ENCODE measurements around the gene TXNDC11. TPM values are rescaled to one million over a fixed set of nuclear protein-coding genes. Genes with fewer than 3 reads are reported as not detected.
A peak's percentile ranks its signal among the peaks of the same experiment; 100 is the strongest.

Gene TXNDC11
- total and polyA plus RNA-seq, 10 of the 15 experiments (the other 5 are each of a cell fraction or from before 2014, with no cell fraction given) = 1.7 to 86.7 (median 54.4) TPM

GRCh38 chr16:11639008-11639562, 103.6 kb downstream of the TXNDC11 start:
- SMC1A ChIA-PET (ENCODE audit: uncharacterized antibody, unreplicated experiment) = interaction anchor here (0.6 to 4.7 kb wide), 5 partner anchors 19 to 214 kb away, joined by 3 to 25 read pairs (median 3); no protein-coding TSS in a partner anchor
- RAD21 ChIA-PET (ENCODE audit: unreplicated experiment) = interaction anchor here (0.7 to 2.5 kb wide), 4 partner anchors 52 to 230 kb away, joined by 3 to 16 read pairs (median 8); partner anchors contain the start of gene LITAF
- Histone ChIP-seq H3K36me3 (ENCODE audit: control insufficient read depth in 2 of 2, insufficient read depth in 2 of 2, low read length in 1 of 2) (no peaks in the 10 kb centered on the region), H2AFZ (ENCODE audit: control insufficient read depth, low read depth, low read length) (no peak overlapping the region), H3K27ac (ENCODE audit: control insufficient read depth, insufficient read depth) (no peak overlapping the region), H3K79me2 (ENCODE audit: control insufficient read depth, insufficient read depth, low read length) (no peaks in the 10 kb centered on the region), H4K20me1 (ENCODE audit: control insufficient read depth, insufficient read depth) (no peaks in the 10 kb centered on the region), H3K9ac (ENCODE audit: control insufficient read depth, insufficient read depth, low read length) (no peak overlapping the region), H3K4me3 (no peak overlapping the region), H3K4me1 (ENCODE audit: control insufficient read depth, insufficient read depth, low read length) (no peaks in the 10 kb centered on the region), H3K4me2 (ENCODE audit: control insufficient read depth, insufficient read depth) (no peak overlapping the region), H3K9me3 (replicated peaks; ENCODE audit: control insufficient read depth, insufficient read depth, low read length) (no peaks in the 10 kb centered on the region), H3K27me3 (replicated peaks in 1 of 2; ENCODE audit: control insufficient read depth in 2 of 2, insufficient read depth in 2 of 2, low read length in 1 of 2) (no peaks in the 10 kb centered on the region; a peak in 1 of 4 replicates)
- in situ Hi-C loops (cut with MboI) = no loop called here
- TF ChIP-seq ZNF207 (IDR thresholded peaks at IDR 0.05; ENCODE audit: borderline replicate concordance) (no peak), FOXK2 (IDR thresholded peaks at IDR 0.05) (peak; percentile 42; the same call in 1 of the 2 replicates)
- intact Hi-C loops (cut with micrococcal nuclease; ENCODE audit: unreplicated experiment) = no loop called here
- DNase-seq (ENCODE audit: low read depth, low spot score) (no peak), FAIRE-seq (no peak), ATAC-seq (no peak)
- POLR2A ChIA-PET = no interaction called here
- WGBS (ENCODE audit: insufficient coverage, insufficient replicate concordance, low lambda C conversion rate, missing lambda C conversion rate) = 38% methylated on average over 4 of the region's 4 CpGs
- no TSS peak for BruUV-seq (replicated peaks)
- CTCF ChIA-PET = interaction anchor here (1.0 to 6.1 kb wide), 10 partner anchors 8 to 234 kb away, joined by 3 to 99 read pairs (median 25); no protein-coding TSS in a partner anchor

GRCh38 chr16:11638140-11638539, 104.5 kb downstream of the TXNDC11 start:
- Histone ChIP-seq H3K9me3 (replicated peaks; ENCODE audit: control insufficient read depth, insufficient read depth, low read length) (no peaks in the 10 kb centered on the region), H3K36me3 (ENCODE audit: control insufficient read depth in 2 of 2, insufficient read depth in 2 of 2, low read length in 1 of 2) (no peaks in the 10 kb centered on the region), H3K27ac (ENCODE audit: control insufficient read depth, insufficient read depth) (no peak overlapping the region), H3K27me3 (replicated peaks in 1 of 2; ENCODE audit: control insufficient read depth in 2 of 2, insufficient read depth in 2 of 2, low read length in 1 of 2) (no peaks in the 10 kb centered on the region; a peak in 1 of 4 replicates), H3K4me3 (no peak overlapping the region), H3K79me2 (ENCODE audit: control insufficient read depth, insufficient read depth, low read length) (no peaks in the 10 kb centered on the region), H2AFZ (ENCODE audit: control insufficient read depth, low read depth, low read length) (no peak overlapping the region), H4K20me1 (ENCODE audit: control insufficient read depth, insufficient read depth) (no peaks in the 10 kb centered on the region), H3K4me2 (ENCODE audit: control insufficient read depth, insufficient read depth) (no peak overlapping the region), H3K9ac (ENCODE audit: control insufficient read depth, insufficient read depth, low read length) (no peak overlapping the region), H3K4me1 (ENCODE audit: control insufficient read depth, insufficient read depth, low read length) (no peaks in the 10 kb centered on the region)
- SMC1A ChIA-PET (ENCODE audit: uncharacterized antibody, unreplicated experiment) = interaction anchor here (0.6 to 4.7 kb wide), 5 partner anchors 18 to 213 kb away, joined by 3 to 25 read pairs (median 3); no protein-coding TSS in a partner anchor
- ATAC-seq (no peak), FAIRE-seq (no peak), DNase-seq (ENCODE audit: low read depth, low spot score) (no peak)
- POLR2A ChIA-PET = interaction anchor here (0.6 kb wide), 1 partner anchor 22 kb away, joined by 7 read pairs; no protein-coding TSS in a partner anchor
- BruUV-seq (replicated peaks) = no TSS peak
- intact Hi-C loops (cut with micrococcal nuclease; ENCODE audit: unreplicated experiment) (no loop called here), in situ Hi-C loops (cut with MboI) (no loop called here)
- WGBS (ENCODE audit: insufficient coverage, insufficient replicate concordance, low lambda C conversion rate, missing lambda C conversion rate) = 24% methylated on average over 4 of the region's 4 CpGs
- CTCF ChIA-PET = interaction anchor here (0.9 to 3.2 kb wide), 4 partner anchors 8 to 230 kb away, joined by 3 to 26 read pairs (median 14); no protein-coding TSS in a partner anchor
- RAD21 ChIA-PET (ENCODE audit: unreplicated experiment) = interaction anchor here (1.3 kb wide), 1 partner anchor 107 kb away, joined by 4 read pairs; no protein-coding TSS in a partner anchor
- TF ChIP-seq RELB (IDR thresholded peaks at IDR 0.05; ENCODE audit: low read depth) = no peak
- TF ChIP-seq ATF2 (IDR thresholded peaks at IDR 0.05; ENCODE audit: low read length) = no peak
- no peak for TF ChIP-seq POU2F2 (IDR thresholded peaks at IDR 0.05; ENCODE audit: borderline replicate concordance, low read depth, low read length)
- TF ChIP-seq HDGF (IDR thresholded peaks at IDR 0.05) = no peak
- no peak for TF ChIP-seq YBX1 (IDR thresholded peaks at IDR 0.05)
- no peak for TF ChIP-seq SRF (IDR thresholded peaks at IDR 0.05; ENCODE audit: low read depth in 2 of 2, low read length in 2 of 2)
- no peak for TF ChIP-seq SP1 (IDR thresholded peaks at IDR 0.05; ENCODE audit: low read depth, low read length)
- no peak for TF ChIP-seq TCF7 (IDR thresholded peaks at IDR 0.05; ENCODE audit: borderline replicate concordance)
- TF ChIP-seq EGR1 (IDR thresholded peaks at IDR 0.05; ENCODE audit: borderline replicate concordance in 1 of 2, low read depth in 2 of 2, low read length in 2 of 2) = no peak
- TF ChIP-seq SMARCA5 (IDR thresholded peaks at IDR 0.05) = no peak
- TF ChIP-seq NFYB (IDR thresholded peaks at IDR 0.05; ENCODE audit: insufficient read depth, low read depth, low read length) = no peak
- no peak for TF ChIP-seq TCF3 (IDR thresholded peaks at IDR 0.05; ENCODE audit: borderline replicate concordance, insufficient read depth, low read depth, low read length)
- no peak for TF ChIP-seq TBL1XR1 (IDR thresholded peaks at IDR 0.05; ENCODE audit: low read depth, low read length)
